Spleen (tissue), 11 donors: Measurements from ENCODE around the gene KCNH6. TPM values are rescaled to one million over a fixed set of nuclear protein-coding genes. Genes with fewer than 3 reads are reported as not detected.

Experiments
- DNase-seq: peaks from one replicate; pipeline ENCODE4 v3.0.0-alpha.2; 2020
- H3K27ac ChIP-seq, 8 donors: fragments of 200-600 bp; sonication (generic) in 7 of 8; 1 replicate in 4 of 8; 2 replicates in 4 of 8; pipeline versions ENCODE4 v1.5.0 to v1.8.0; 2016 to 2021; ENCODE audit warnings: inconsistent platforms in 4 of 8, mild to moderate bottlenecking in 4 of 8, moderate library complexity in 1 of 8
- H3K27me3 ChIP-seq, 7 donors: fragments of 200-600 bp; sonication (generic) in 6 of 7; replicated peaks in 1 of 7; 1 replicate in 4 of 7; 2 replicates in 3 of 7; pipeline versions ENCODE4 v1.5.0 to v1.8.0; 2016 to 2021; ENCODE audit warnings: inconsistent platforms in 3 of 7, mild to moderate bottlenecking in 1 of 7
- H3K36me3 ChIP-seq, 6 donors: fragments of 200-600 bp; sonication (generic) in 5 of 6; 1 replicate in 4 of 6; 2 replicates in 2 of 6; pipeline versions ENCODE4 v1.5.0 to v1.8.0; 2016 to 2021; ENCODE audit warnings: inconsistent platforms in 2 of 6
- H3K4me1 ChIP-seq, 6 donors: fragments of 200-600 bp; sonication (generic) in 5 of 6; 1 replicate in 3 of 6; 2 replicates in 3 of 6; pipeline versions ENCODE4 v1.5.0 to v1.8.0; 2016 to 2021; ENCODE audit warnings: inconsistent platforms in 3 of 6
- H3K4me3 ChIP-seq, 8 donors: fragments of 200-600 bp; sonication (generic) in 7 of 8; 1 replicate in 4 of 8; 2 replicates in 4 of 8; pipeline versions ENCODE4 v1.5.0 to v1.8.0; 2016 to 2021; ENCODE audit warnings: inconsistent platforms in 4 of 8, mild to moderate bottlenecking in 4 of 8, moderate library complexity in 2 of 8
- H3K9me3 ChIP-seq, 8 donors: fragments of 200-600 bp; sonication (generic) in 7 of 8; 1 replicate in 4 of 8; 2 replicates in 4 of 8; pipeline versions ENCODE4 v1.5.0 to v1.8.0; 2016 to 2021; ENCODE audit warnings: inconsistent platforms in 4 of 8
- CTCF ChIP-seq, 11 experiments: fragments of 200-600 bp in 7 of 11; fragments of 450-650 bp in 4 of 11; sonication (generic) in 4 of 11; IDR thresholded peaks in 8 of 11; conservative IDR thresholded peaks in 3 of 11; 1 replicate in 7 of 11; 2 replicates in 4 of 11; pipeline versions ENCODE4 v1.4.0 to v1.8.0; 2016 to 2021; ENCODE audit warnings: antibody characterized with exemption in 11 of 11, inconsistent platforms in 4 of 11, mild to moderate bottlenecking in 1 of 11
- POLR2A ChIP-seq, 3 donors: fragments of 450-650 bp; IDR thresholded peaks; one replicate each; pipeline ENCODE4 v1.5.1; 2017; ENCODE audit warnings: antibody characterized with exemption in 3 of 3, mild to moderate bottlenecking in 1 of 3
- POLR2AphosphoS5 ChIP-seq, 3 donors: sonication (generic); formaldehyde crosslinking; IDR thresholded peaks; one replicate each; pipeline ENCODE4 v1.5.1; 2017; ENCODE audit warnings: antibody characterized with exemption in 3 of 3
- WGBS, 5 donors: extraction: QIAGEN DNeasy Blood & Tissue Kit in 3 of 5; methylation state at CpG; one replicate each; pipeline versions ENCODE4 v1.1.5 to v1.1.7; 2013 to 2018; 5-methylcytosine and 5-hydroxymethylcytosine counted together
- intact Hi-C: fragments of 100-400 bp; cut with DNase I; formaldehyde crosslinking; loops from one replicate; pipeline ENCODE4 v1.15.0; 2023; ENCODE audit warnings: low total_unique reads
- polyA plus RNA-seq, 3 donors: library from polyadenylated mRNA; stranded (reverse); fragments of 200-250 nt; gene quantifications; one replicate each; pipeline ENCODE4 v1.2.1, GENCODE V29; 2013
- total RNA-seq, 7 donors: library from RNA; depleted of rRNA in 3 of 7; stranded (reverse); fragments of >200 nt in 3 of 7; fragmentation: NEBNext Ultra II Directional in 4 of 7; extraction: Animal tissue kit (Norgen Biotek cat#: 25700) in 4 of 7; gene quantifications; one replicate each; pipeline versions ENCODE4 v1.1.0 to v1.2.1, GENCODE V29; 2016 to 2021
- donor health status: healthy with polysubstance abuse.
- donor health status: DM: no; HTN: no; CAD: no; lungs with moderate emphysema.
- donor health status: DM: no; HTN: no; CAD: no.
- donor health status: Bipolar disorder and iron deficiency.
- donor health status: healthy.
- donor health status: DM: no; HTN: no; CAD: no.
- donor health status: DM: yes; HTN: yes; CAD: no.

The KCNH6 gene
- total and polyA plus RNA-seq, 10 donors = not detected

- Histone ChIP-seq H3K27me3 (peaks cover 0 to 53% (median 20%) of the 10 kb centered on the region in 7 donors), H3K36me3 (no peaks in the 10 kb centered on the region), H3K4me3 (peak overlapping the region in 1 of 8 donors; percentile 55), H3K9me3 (no peaks in the 10 kb centered on the region), H3K4me1 (peaks cover 0 to 12% (median 8%) of the 10 kb centered on the region in 6 donors), H3K27ac (no peak overlapping the region)
- TF ChIP-seq CTCF (IDR thresholded peaks at IDR 0.05 in 8 of 11, conservative IDR thresholded peaks at IDR 0.05 in 3 of 11) = no peak
- intact Hi-C loops = no loop called here
- 71 to 80% (median 76%) methylated on average over 9 of the region's 9 CpGs for WGBS, 5 donors
- DNase-seq = no peak
Observed at GRCh38 chr17:63538693-63539595, 15.8 kb downstream of the KCNH6 start.

DNA sequence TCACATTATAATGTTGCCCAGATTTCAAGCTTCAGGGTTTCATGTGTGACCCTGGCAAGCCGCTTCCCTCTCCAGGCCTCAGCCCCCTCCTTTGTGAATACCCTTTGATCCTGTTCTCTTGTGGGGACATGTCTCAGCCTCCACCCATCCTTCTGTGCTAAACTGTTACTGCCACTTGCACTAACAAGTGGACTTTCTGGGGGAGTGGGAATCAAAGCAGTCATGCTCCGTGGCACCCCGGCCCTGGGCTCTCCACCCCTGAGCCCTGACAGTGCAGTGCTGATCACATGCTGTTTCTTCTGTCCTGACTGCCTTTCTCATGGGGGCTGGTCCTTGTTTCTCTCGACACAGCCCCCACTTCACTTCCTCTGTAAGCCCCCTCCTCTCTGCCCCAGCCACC lies 17.4 kb downstream of the KCNH6 start:
- intact Hi-C loops = no loop called here
- Histone ChIP-seq H3K27ac (no peak overlapping the region), H3K4me1 (peaks cover 0 to 12% (median 8%) of the 10 kb centered on the region in 6 donors), H3K27me3 (peaks cover 0 to 46% (median 20%) of the 10 kb centered on the region in 7 donors), H3K4me3 (no peak overlapping the region), H3K36me3 (no peaks in the 10 kb centered on the region), H3K9me3 (no peaks in the 10 kb centered on the region)
- 53 to 64% (median 60%) methylated on average over 4 of the region's 4 CpGs for WGBS, 5 donors
- TF ChIP-seq CTCF (IDR thresholded peaks at IDR 0.05 in 8 of 11, conservative IDR thresholded peaks at IDR 0.05 in 3 of 11) (no peak), POLR2A (IDR thresholded peaks at IDR 0.05) (no peak)
- DNase-seq = no peak

GRCh38 chr17:63542218-63542545 lies 19.0 kb downstream of the KCNH6 start:
- no peak overlapping the region for H3K4me3 ChIP-seq
- H3K36me3 ChIP-seq = no peaks in the 10 kb centered on the region
- no peak for DNase-seq
- peaks cover 0 to 12% (median 8%) of the 10 kb centered on the region in 6 donors for H3K4me1 ChIP-seq
- H3K27ac ChIP-seq = no peak overlapping the region
- 90 to 98% (median 95%) methylated on average over 5 to 9 of the region's 9 CpGs for WGBS, 5 donors
- TF ChIP-seq POLR2A (IDR thresholded peaks at IDR 0.05) (no peak), CTCF (IDR thresholded peaks at IDR 0.05 in 8 of 11, conservative IDR thresholded peaks at IDR 0.05 in 3 of 11) (no peak), POLR2AphosphoS5 (IDR thresholded peaks at IDR 0.05) (no peak)
- H3K9me3 ChIP-seq = no peaks in the 10 kb centered on the region
- H3K27me3 ChIP-seq = peaks cover 0 to 30% (median 20%) of the 10 kb centered on the region in 7 donors
- intact Hi-C loops = no loop called here

- TF ChIP-seq POLR2AphosphoS5 (IDR thresholded peaks at IDR 0.05) (no peak), POLR2A (IDR thresholded peaks at IDR 0.05) (no peak), CTCF (IDR thresholded peaks at IDR 0.05 in 8 of 11, conservative IDR thresholded peaks at IDR 0.05 in 3 of 11) (no peak)
- H3K27ac ChIP-seq = no peak overlapping the region
- 54 to 72% (median 68%) methylated on average over 14 to 15 of the region's 15 CpGs for WGBS, 5 donors
- no peak overlapping the region for H3K4me3 ChIP-seq
- no peaks in the 10 kb centered on the region for H3K9me3 ChIP-seq
- H3K4me1 ChIP-seq = peaks cover 0 to 6% (median 4%) of the 10 kb centered on the region in 6 donors
- no peak for DNase-seq
- peaks cover 0 to 21% (median 14%) of the 10 kb centered on the region in 7 donors for H3K27me3 ChIP-seq
- H3K36me3 ChIP-seq = no peaks in the 10 kb centered on the region
- intact Hi-C loops = no loop called here
Observed at GRCh38 chr17:63542942-63543821, 20.0 kb downstream of the KCNH6 start.
